ENCODE results near the gene RHBDL1. TPM values are rescaled to one million over a fixed set of nuclear protein-coding genes. Genes with fewer than 3 reads are reported as not detected.
A peak's percentile ranks its signal among the peaks of the same experiment; 100 is the strongest.

The RHBDL1 gene
- total and polyA plus RNA-seq, 9 of the 15 experiments (the other 6 are each of a cell fraction or from before 2014, with no cell fraction given), result 0.03 to 5.6 (median 1.3) TPM; not detected in 1

- TF ChIP-seq KLF6 (CRISPR knock-in tag; IDR thresholded peaks at IDR 0.05; ENCODE audit: borderline replicate concordance), result no peak
- TF ChIP-seq ZNF232 (CRISPR knock-in tag; IDR thresholded peaks at IDR 0.05), result no peak
- TF ChIP-seq STAT5A (IDR thresholded peaks at IDR 0.05; ENCODE audit: borderline replicate concordance, low read length), result no peak
- TF ChIP-seq COPS2 (conservative IDR thresholded peaks at IDR 0.05), result no peak
- TF ChIP-seq NR3C1 (CRISPR knock-in tag; IDR thresholded peaks at IDR 0.05), result 0 out of 2 replicates have a peak, but pooled peaks have one; percentile 15
- TF ChIP-seq, protein P1, sequence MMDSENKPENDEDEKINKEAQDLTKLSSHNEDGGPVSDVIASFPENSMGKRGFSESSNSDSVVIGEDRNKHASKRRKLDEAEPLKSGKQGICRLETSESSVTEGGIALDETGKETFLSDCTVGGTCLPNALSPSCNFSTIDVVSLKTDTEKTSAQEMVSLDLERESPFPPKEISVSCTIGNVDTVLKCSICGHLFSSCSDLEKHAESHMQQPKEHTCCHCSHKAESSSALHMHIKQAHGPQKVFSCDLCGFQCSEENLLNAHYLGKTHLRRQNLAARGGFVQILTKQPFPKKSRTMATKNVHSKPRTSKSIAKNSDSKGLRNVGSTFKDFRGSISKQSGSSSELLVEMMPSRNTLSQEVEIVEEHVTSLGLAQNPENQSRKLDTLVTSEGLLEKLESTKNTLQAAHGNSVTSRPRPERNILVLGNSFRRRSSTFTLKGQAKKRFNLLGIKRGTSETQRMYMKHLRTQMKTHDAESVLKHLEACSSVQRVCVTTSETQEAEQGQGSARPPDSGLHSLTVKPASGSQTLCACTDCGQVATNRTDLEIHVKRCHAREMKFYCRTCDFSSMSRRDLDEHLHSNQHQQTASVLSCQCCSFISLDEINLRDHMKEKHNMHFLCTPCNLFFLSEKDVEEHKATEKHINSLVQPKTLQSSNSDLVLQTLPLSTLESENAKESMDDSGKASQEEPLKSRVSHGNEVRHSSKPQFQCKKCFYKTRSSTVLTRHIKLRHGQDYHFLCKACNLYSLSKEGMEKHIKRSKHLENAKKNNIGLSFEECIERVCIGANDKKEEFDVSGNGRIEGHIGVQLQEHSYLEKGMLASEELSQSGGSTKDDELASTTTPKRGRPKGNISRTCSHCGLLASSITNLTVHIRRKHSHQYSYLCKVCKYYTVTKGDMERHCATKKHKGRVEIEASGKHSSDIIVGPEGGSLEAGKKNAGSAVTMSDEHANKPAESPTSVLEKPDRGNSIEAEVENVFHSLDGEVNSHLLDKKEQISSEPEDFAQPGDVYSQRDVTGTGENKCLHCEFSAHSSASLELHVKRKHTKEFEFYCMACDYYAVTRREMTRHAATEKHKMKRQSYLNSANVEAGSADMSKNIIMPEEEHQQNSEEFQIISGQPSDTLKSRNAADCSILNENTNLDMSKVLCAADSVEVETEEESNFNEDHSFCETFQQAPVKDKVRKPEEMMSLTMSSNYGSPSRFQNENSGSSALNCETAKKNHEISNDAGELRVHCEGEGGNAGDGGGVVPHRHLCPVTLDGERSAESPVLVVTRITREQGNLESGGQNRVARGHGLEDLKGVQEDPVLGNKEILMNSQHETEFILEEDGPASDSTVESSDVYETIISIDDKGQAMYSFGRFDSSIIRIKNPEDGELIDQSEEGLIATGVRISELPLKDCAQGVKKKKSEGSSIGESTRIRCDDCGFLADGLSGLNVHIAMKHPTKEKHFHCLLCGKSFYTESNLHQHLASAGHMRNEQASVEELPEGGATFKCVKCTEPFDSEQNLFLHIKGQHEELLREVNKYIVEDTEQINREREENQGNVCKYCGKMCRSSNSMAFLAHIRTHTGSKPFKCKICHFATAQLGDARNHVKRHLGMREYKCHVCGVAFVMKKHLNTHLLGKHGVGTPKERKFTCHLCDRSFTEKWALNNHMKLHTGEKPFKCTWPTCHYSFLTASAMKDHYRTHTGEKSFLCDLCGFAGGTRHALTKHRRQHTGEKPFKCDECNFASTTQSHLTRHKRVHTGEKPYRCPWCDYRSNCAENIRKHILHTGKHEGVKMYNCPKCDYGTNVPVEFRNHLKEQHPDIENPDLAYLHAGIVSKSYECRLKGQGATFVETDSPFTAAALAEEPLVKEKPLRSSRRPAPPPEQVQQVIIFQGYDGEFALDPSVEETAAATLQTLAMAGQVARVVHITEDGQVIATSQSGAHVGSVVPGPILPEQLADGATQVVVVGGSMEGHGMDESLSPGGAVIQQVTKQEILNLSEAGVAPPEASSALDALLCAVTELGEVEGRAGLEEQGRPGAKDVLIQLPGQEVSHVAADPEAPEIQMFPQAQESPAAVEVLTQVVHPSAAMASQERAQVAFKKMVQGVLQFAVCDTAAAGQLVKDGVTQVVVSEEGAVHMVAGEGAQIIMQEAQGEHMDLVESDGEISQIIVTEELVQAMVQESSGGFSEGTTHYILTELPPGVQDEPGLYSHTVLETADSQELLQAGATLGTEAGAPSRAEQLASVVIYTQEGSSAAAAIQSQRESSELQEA (IDR thresholded peaks at IDR 0.05; ENCODE audit: low read depth), result no peak
- no peak for TF ChIP-seq SMARCA4 (IDR thresholded peaks at IDR 0.05)
- peak; percentile 95 for TF ChIP-seq POLR2G (IDR thresholded peaks at IDR 0.05; ENCODE audit: low read depth, low read length)
- TF ChIP-seq KDM4B (IDR thresholded peaks at IDR 0.05; ENCODE audit: borderline replicate concordance in 2 of 2, low read depth in 1 of 2), result 0 out of 4 replicates have a peak, but pooled peaks of 1 of the 2 experiments have one; percentile 45
- no peak; the same call in 1 of the 2 replicates for TF ChIP-seq SIN3B (IDR thresholded peaks at IDR 0.05; ENCODE audit: low read depth)
- TF ChIP-seq, protein P2, sequence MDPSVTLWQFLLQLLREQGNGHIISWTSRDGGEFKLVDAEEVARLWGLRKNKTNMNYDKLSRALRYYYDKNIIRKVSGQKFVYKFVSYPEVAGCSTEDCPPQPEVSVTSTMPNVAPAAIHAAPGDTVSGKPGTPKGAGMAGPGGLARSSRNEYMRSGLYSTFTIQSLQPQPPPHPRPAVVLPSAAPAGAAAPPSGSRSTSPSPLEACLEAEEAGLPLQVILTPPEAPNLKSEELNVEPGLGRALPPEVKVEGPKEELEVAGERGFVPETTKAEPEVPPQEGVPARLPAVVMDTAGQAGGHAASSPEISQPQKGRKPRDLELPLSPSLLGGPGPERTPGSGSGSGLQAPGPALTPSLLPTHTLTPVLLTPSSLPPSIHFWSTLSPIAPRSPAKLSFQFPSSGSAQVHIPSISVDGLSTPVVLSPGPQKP (CRISPR knock-in tag; IDR thresholded peaks at IDR 0.05), result no peak
- no peak for TF ChIP-seq FOXJ3 (CRISPR knock-in tag; IDR thresholded peaks at IDR 0.05)
- TF ChIP-seq, protein P3, sequence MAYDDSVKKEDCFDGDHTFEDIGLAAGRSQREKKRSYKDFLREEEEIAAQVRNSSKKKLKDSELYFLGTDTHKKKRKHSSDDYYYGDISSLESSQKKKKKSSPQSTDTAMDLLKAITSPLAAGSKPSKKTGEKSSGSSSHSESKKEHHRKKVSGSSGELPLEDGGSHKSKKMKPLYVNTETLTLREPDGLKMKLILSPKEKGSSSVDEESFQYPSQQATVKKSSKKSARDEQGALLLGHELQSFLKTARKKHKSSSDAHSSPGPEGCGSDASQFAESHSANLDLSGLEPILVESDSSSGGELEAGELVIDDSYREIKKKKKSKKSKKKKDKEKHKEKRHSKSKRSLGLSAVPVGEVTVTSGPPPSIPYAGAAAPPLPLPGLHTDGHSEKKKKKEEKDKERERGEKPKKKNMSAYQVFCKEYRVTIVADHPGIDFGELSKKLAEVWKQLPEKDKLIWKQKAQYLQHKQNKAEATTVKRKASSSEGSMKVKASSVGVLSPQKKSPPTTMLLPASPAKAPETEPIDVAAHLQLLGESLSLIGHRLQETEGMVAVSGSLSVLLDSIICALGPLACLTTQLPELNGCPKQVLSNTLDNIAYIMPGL (CRISPR knock-in tag; IDR thresholded peaks at IDR 0.05), result no peak; the same call in 1 of the 2 replicates
- no peak for TF ChIP-seq ZNF512 (tag; IDR thresholded peaks at IDR 0.05)
Observed at GRCh38 chr16:641326-642188, 33.9 kb upstream of the RHBDL1 start, which contains the start of gene MCRIP2 (continued).

Data from K562 (cell line).